NCI-H446 (cell line): ENCODE measurements around the gene DDX1.

ENCODE experiments used
- DNase-seq, 2 experiments: peaks; one replicate each; lab custom pipeline; 2025; lab: John Stamatoyannopoulos, UW

Gene DDX1

GRCh38 chr2:15630121-15630977, 38.7 kb downstream of the DDX1 start:
- DNase-seq: peak in 1 of 2 experiments; percentile 63

- no peak for DNase-seq
These were observed 39.5 kb downstream of the DDX1 start for GRCh38 chr2:15630978-15631719.

- DNase-seq: no peak
These were observed 40.2 kb downstream of the DDX1 start for GRCh38 chr2:15631883-15632282.

GRCh38 chr2:15633043-15633970, 41.6 kb downstream of the DDX1 start:
- DNase-seq: no peak

- DNase-seq: no peak
These were observed 42.3 kb downstream of the DDX1 start for GRCh38 chr2:15633971-15634346.

- DNase-seq: no peak
These were observed 43.3 kb downstream of the DDX1 start for GRCh38 chr2:15634846-15635490.

GRCh38 chr2:15636972-15637785, 45.5 kb downstream of the DDX1 start:
- DNase-seq: peak in 1 of 2 experiments; percentile 57

GRCh38 chr2:15638720-15639119, 47.1 kb downstream of the DDX1 start:
- DNase-seq: no peak

GRCh38 chr2:15639323-15640251, 47.9 kb downstream of the DDX1 start:
- no peak for DNase-seq

- DNase-seq: peak in 1 of 2 experiments; percentile 30
These were observed 48.6 kb downstream of the DDX1 start for GRCh38 chr2:15640261-15640711.

- DNase-seq: no peak
These were observed 49.1 kb downstream of the DDX1 start for GRCh38 chr2:15640784-15641183.

GRCh38 chr2:15641530-15641982, 49.9 kb downstream of the DDX1 start:
- DNase-seq: no peak

- DNase-seq: no peak
These were observed 50.5 kb downstream of the DDX1 start for GRCh38 chr2:15642011-15642814.

- DNase-seq: no peak
These were observed 51.3 kb downstream of the DDX1 start for GRCh38 chr2:15642815-15643500.

- DNase-seq: no peak
These were observed 52.3 kb downstream of the DDX1 start for GRCh38 chr2:15643791-15644585.

GRCh38 chr2:15645300-15645699, 53.6 kb downstream of the DDX1 start:
- DNase-seq: no peak

GRCh38 chr2:15645720-15646385, 54.2 kb downstream of the DDX1 start:
- no peak for DNase-seq
